ENCODE measurements around the gene TBX20.
"Not testable (repeated sequence)": the region's sequence is repeated elsewhere in the genome, so short reads cannot be mapped to it uniquely, and the experiment has no call there.

Gene TBX20

GRCh38 chr7:35161059-35161740, 92.7 kb downstream of the TBX20 start:
- not testable (repeated sequence) for DNase-seq (ENCODE audit: low read depth)
